ENCODE measurements around the gene GRIK3.

GRCh38 chr1:37083603-37084002 is 49.3 kb upstream of the GRIK3 start:
- TF ChIP-seq CTCF (conservative IDR thresholded peaks at IDR 0.05; ENCODE audit: low read length) (no peak), EZH2phosphoT487 (IDR thresholded peaks at IDR 0.05; ENCODE audit: borderline replicate concordance) (no peak)

Data from Loucy (cell line).